ENCODE data around the gene CYP27A1.

Gene CYP27A1

GRCh38 chr2:218781691-218782527 lies at the start of gene CYP27A1:
CYP27A1 (plus strand) TSS chr2:218782147; CDS start chr2:218782183, 36 bp downstream.
- H3K4me3 ChIP-seq (ENCODE audit: low read length), result peak within 1 kb of the TSS; percentile 69
- H3K36me3 ChIP-seq (ENCODE audit: control insufficient read depth, low read depth, low read length), result no peaks in the 10 kb centered on the region
- no peak within 1 kb of the TSS for H3K27ac ChIP-seq (ENCODE audit: low read length)
- no peaks in the 10 kb centered on the region for H3K9me3 ChIP-seq (ENCODE audit: control insufficient read depth, low read depth, low read length)
- peak within 1 kb of the TSS; percentile 57 for H3K9ac ChIP-seq (ENCODE audit: low read length)
- peaks cover 45% of the 10 kb centered on the region for H3K27me3 ChIP-seq (ENCODE audit: control insufficient read depth, insufficient read depth, low read length)
- peaks cover 6% of the 10 kb centered on the region for H3K4me1 ChIP-seq (ENCODE audit: control insufficient read depth, low read depth, low read length)

GRCh38 chr2:218732761-218733158 lies 49.2 kb upstream of the CYP27A1 start:
- no peaks in the 10 kb centered on the region for H3K9me3 ChIP-seq (ENCODE audit: control insufficient read depth, low read depth, low read length)
- no peak overlapping the region for H3K9ac ChIP-seq (ENCODE audit: low read length)
- peaks cover 8% of the 10 kb centered on the region for H3K36me3 ChIP-seq (ENCODE audit: control insufficient read depth, low read depth, low read length)
- H3K4me3 ChIP-seq (ENCODE audit: low read length), result no peak overlapping the region
- peaks cover 15% of the 10 kb centered on the region for H3K4me1 ChIP-seq (ENCODE audit: control insufficient read depth, low read depth, low read length)
- no peaks in the 10 kb centered on the region for H3K27me3 ChIP-seq (ENCODE audit: control insufficient read depth, insufficient read depth, low read length)
- no peak overlapping the region for H3K27ac ChIP-seq (ENCODE audit: low read length)

GRCh38 chr2:218733171-218734021 lies 48.6 kb upstream of the CYP27A1 start:
- Histone ChIP-seq H3K4me3 (ENCODE audit: low read length) (no peak overlapping the region), H3K9ac (ENCODE audit: low read length) (no peak overlapping the region), H3K36me3 (ENCODE audit: control insufficient read depth, low read depth, low read length) (peaks cover 15% of the 10 kb centered on the region), H3K4me1 (ENCODE audit: control insufficient read depth, low read depth, low read length) (peaks cover 15% of the 10 kb centered on the region), H3K9me3 (ENCODE audit: control insufficient read depth, low read depth, low read length) (no peaks in the 10 kb centered on the region), H3K27ac (ENCODE audit: low read length) (no peak overlapping the region), H3K27me3 (ENCODE audit: control insufficient read depth, insufficient read depth, low read length) (no peaks in the 10 kb centered on the region)

GRCh38 chr2:218734190-218734975 lies 47.6 kb upstream of the CYP27A1 start:
- Histone ChIP-seq H3K9ac (ENCODE audit: low read length) (no peak overlapping the region), H3K27ac (ENCODE audit: low read length) (no peak overlapping the region), H3K4me1 (ENCODE audit: control insufficient read depth, low read depth, low read length) (peaks cover 15% of the 10 kb centered on the region), H3K36me3 (ENCODE audit: control insufficient read depth, low read depth, low read length) (peaks cover 23% of the 10 kb centered on the region), H3K9me3 (ENCODE audit: control insufficient read depth, low read depth, low read length) (no peaks in the 10 kb centered on the region), H3K27me3 (ENCODE audit: control insufficient read depth, insufficient read depth, low read length) (no peaks in the 10 kb centered on the region), H3K4me3 (ENCODE audit: low read length) (no peak overlapping the region)

GRCh38 chr2:218736531-218736930 lies 45.4 kb upstream of the CYP27A1 start:
- Histone ChIP-seq H3K36me3 (ENCODE audit: control insufficient read depth, low read depth, low read length) (peaks cover 40% of the 10 kb centered on the region), H3K4me1 (ENCODE audit: control insufficient read depth, low read depth, low read length) (peaks cover 11% of the 10 kb centered on the region), H3K9me3 (ENCODE audit: control insufficient read depth, low read depth, low read length) (no peaks in the 10 kb centered on the region), H3K27me3 (ENCODE audit: control insufficient read depth, insufficient read depth, low read length) (no peaks in the 10 kb centered on the region), H3K4me3 (ENCODE audit: low read length) (no peak overlapping the region), H3K27ac (ENCODE audit: low read length) (no peak overlapping the region), H3K9ac (ENCODE audit: low read length) (no peak overlapping the region)

- no peak overlapping the region for H3K9ac ChIP-seq (ENCODE audit: low read length)
- H3K27me3 ChIP-seq (ENCODE audit: control insufficient read depth, insufficient read depth, low read length), result no peaks in the 10 kb centered on the region
- H3K9me3 ChIP-seq (ENCODE audit: control insufficient read depth, low read depth, low read length), result no peaks in the 10 kb centered on the region
- peaks cover 62% of the 10 kb centered on the region for H3K36me3 ChIP-seq (ENCODE audit: control insufficient read depth, low read depth, low read length)
- no peak overlapping the region for H3K4me3 ChIP-seq (ENCODE audit: low read length)
- H3K27ac ChIP-seq (ENCODE audit: low read length), result no peak overlapping the region
- H3K4me1 ChIP-seq (ENCODE audit: control insufficient read depth, low read depth, low read length), result no peaks in the 10 kb centered on the region
Measured at GRCh38 chr2:218743068-218743467, 38.9 kb upstream of the CYP27A1 start.

GRCh38 chr2:218744615-218745014 lies 37.3 kb upstream of the CYP27A1 start:
- Histone ChIP-seq H3K36me3 (ENCODE audit: control insufficient read depth, low read depth, low read length) (peaks cover 62% of the 10 kb centered on the region), H3K9me3 (ENCODE audit: control insufficient read depth, low read depth, low read length) (no peaks in the 10 kb centered on the region), H3K4me1 (ENCODE audit: control insufficient read depth, low read depth, low read length) (no peaks in the 10 kb centered on the region), H3K9ac (ENCODE audit: low read length) (no peak overlapping the region), H3K27me3 (ENCODE audit: control insufficient read depth, insufficient read depth, low read length) (no peaks in the 10 kb centered on the region), H3K4me3 (ENCODE audit: low read length) (no peak overlapping the region), H3K27ac (ENCODE audit: low read length) (no peak overlapping the region)

- Histone ChIP-seq H3K4me1 (ENCODE audit: control insufficient read depth, low read depth, low read length) (no peaks in the 10 kb centered on the region), H3K4me3 (ENCODE audit: low read length) (no peak overlapping the region), H3K27ac (ENCODE audit: low read length) (no peak overlapping the region), H3K27me3 (ENCODE audit: control insufficient read depth, insufficient read depth, low read length) (no peaks in the 10 kb centered on the region), H3K9me3 (ENCODE audit: control insufficient read depth, low read depth, low read length) (no peaks in the 10 kb centered on the region), H3K36me3 (ENCODE audit: control insufficient read depth, low read depth, low read length) (peaks cover 62% of the 10 kb centered on the region), H3K9ac (ENCODE audit: low read length) (no peak overlapping the region)
Measured at GRCh38 chr2:218745160-218745558, 36.8 kb upstream of the CYP27A1 start.

GRCh38 chr2:218745559-218746469 lies 36.1 kb upstream of the CYP27A1 start:
- H3K27me3 ChIP-seq (ENCODE audit: control insufficient read depth, insufficient read depth, low read length), result no peaks in the 10 kb centered on the region
- H3K9ac ChIP-seq (ENCODE audit: low read length), result no peak overlapping the region
- H3K4me1 ChIP-seq (ENCODE audit: control insufficient read depth, low read depth, low read length), result no peaks in the 10 kb centered on the region
- H3K4me3 ChIP-seq (ENCODE audit: low read length), result no peak overlapping the region
- no peak overlapping the region for H3K27ac ChIP-seq (ENCODE audit: low read length)
- peaks cover 62% of the 10 kb centered on the region for H3K36me3 ChIP-seq (ENCODE audit: control insufficient read depth, low read depth, low read length)
- H3K9me3 ChIP-seq (ENCODE audit: control insufficient read depth, low read depth, low read length), result no peaks in the 10 kb centered on the region

GRCh38 chr2:218746470-218746795 lies 35.5 kb upstream of the CYP27A1 start:
- no peaks in the 10 kb centered on the region for H3K27me3 ChIP-seq (ENCODE audit: control insufficient read depth, insufficient read depth, low read length)
- H3K4me3 ChIP-seq (ENCODE audit: low read length), result no peak overlapping the region
- no peaks in the 10 kb centered on the region for H3K4me1 ChIP-seq (ENCODE audit: control insufficient read depth, low read depth, low read length)
- no peaks in the 10 kb centered on the region for H3K9me3 ChIP-seq (ENCODE audit: control insufficient read depth, low read depth, low read length)
- no peak overlapping the region for H3K9ac ChIP-seq (ENCODE audit: low read length)
- no peak overlapping the region for H3K27ac ChIP-seq (ENCODE audit: low read length)
- peaks cover 65% of the 10 kb centered on the region for H3K36me3 ChIP-seq (ENCODE audit: control insufficient read depth, low read depth, low read length)

Data from iPS-18a (cell line).